Brain microvascular endothelial cell (primary cell): ENCODE measurements around the gene PLAC1.

ENCODE experiments used
- DNase-seq: peaks from one replicate; pipeline ENCODE4 v3.0.0-alpha.2; 2020
- H3K27ac ChIP-seq: fragments of 250-450 bp; sonication (Bioruptor Pico); 2 replicates; pipeline ENCODE4 v1.5.1; 2020; ENCODE audit warnings: mild to moderate bottlenecking, moderate library complexity
- H3K27me3 ChIP-seq: fragments of 250-450 bp; sonication (Bioruptor Pico); replicated peaks from 2 replicates; pipeline ENCODE4 v1.5.1; 2020; ENCODE audit warnings: mild to moderate bottlenecking
- H3K36me3 ChIP-seq: fragments of 250-450 bp; sonication (Bioruptor Pico); replicated peaks from 2 replicates; pipeline ENCODE4 v1.5.1; 2020; ENCODE audit warnings: mild to moderate bottlenecking
- H3K4me3 ChIP-seq: 2 replicates; pipeline ENCODE4 v1.5.1; 2011; ENCODE audit warnings: low read depth, mild to moderate bottlenecking, control low read depth, low read length, moderate library complexity
- CTCF ChIP-seq: IDR thresholded peaks from 2 replicates; pipeline ENCODE4 v1.5.1; 2011; ENCODE audit warnings: low read depth, mild to moderate bottlenecking, moderate library complexity, low read length, control low read depth, inconsistent platforms; ENCODE audit errors: missing control alignments
- in situ Hi-C: cut with HindIII; loops from 2 replicates; pipeline ENCODE4 v1.10.0; 2017; ENCODE audit warnings: low sequenced_read_pairs, low pct_ligation_motif_present

The PLAC1 gene

GRCh38 chrX:134526399-134526798 lies 131.9 kb downstream of the PLAC1 start:
- DNase-seq, result no peak
- TF ChIP-seq CTCF, result no peak
- no peaks in the 10 kb centered on the region for H3K27me3 ChIP-seq
- H3K27ac ChIP-seq, result no peak overlapping the region
- no peaks in the 10 kb centered on the region for H3K36me3 ChIP-seq
- in situ Hi-C loops, result no loop called here
- no peak overlapping the region for H3K4me3 ChIP-seq

GRCh38 chrX:134525086-134525792 lies 133.0 kb downstream of the PLAC1 start:
- peak; percentile 59 for DNase-seq
- Histone ChIP-seq H3K27ac (peak overlapping the region; percentile 5), H3K4me3 (no peak overlapping the region), H3K27me3 (no peaks in the 10 kb centered on the region), H3K36me3 (no peaks in the 10 kb centered on the region)
- in situ Hi-C loops, result no loop called here
- TF ChIP-seq CTCF, result no peak

- in situ Hi-C loops, result no loop called here
- no peak overlapping the region for H3K27ac ChIP-seq
- H3K4me3 ChIP-seq, result no peak overlapping the region
- TF ChIP-seq CTCF, result no peak
- no peaks in the 10 kb centered on the region for H3K27me3 ChIP-seq
- H3K36me3 ChIP-seq, result no peaks in the 10 kb centered on the region
- no peak for DNase-seq
Measured at GRCh38 chrX:134524181-134524580, 134.1 kb downstream of the PLAC1 start.

GRCh38 chrX:134520860-134521390 lies 137.3 kb downstream of the PLAC1 start:
- Histone ChIP-seq H3K36me3 (no peaks in the 10 kb centered on the region), H3K4me3 (no peak overlapping the region), H3K27me3 (no peaks in the 10 kb centered on the region), H3K27ac (no peak overlapping the region)
- in situ Hi-C loops, result no loop called here
- peak; percentile 57 for DNase-seq
- TF ChIP-seq CTCF, result peak; percentile 78
